GM12892 (cell line): ENCODE data around the gene TOP3A.

ENCODE experiments used
- POLR2AphosphoS5 ChIP-seq: IDR thresholded peaks from 2 replicates; pipeline ENCODE4 v1.6.1; 2011; ENCODE audit warnings: low read depth, low read length, control low read depth
- TAF1 ChIP-seq: IDR thresholded peaks from 2 replicates; pipeline ENCODE4 v1.6.1; 2011; ENCODE audit warnings: low read depth, mild to moderate bottlenecking, control low read depth, low read length, borderline replicate concordance

- TF ChIP-seq POLR2AphosphoS5: no peak
- TF ChIP-seq TAF1: 0 out of 2 replicates have a peak, but pooled peaks have one; percentile 12
These were observed 56.3 kb downstream of the TOP3A start, which contains the start of gene FLII for GRCh38 chr17:18258356-18259038.
